Measurements from ENCODE around the gene GALNT18.

GALNT18 gene

DNA sequence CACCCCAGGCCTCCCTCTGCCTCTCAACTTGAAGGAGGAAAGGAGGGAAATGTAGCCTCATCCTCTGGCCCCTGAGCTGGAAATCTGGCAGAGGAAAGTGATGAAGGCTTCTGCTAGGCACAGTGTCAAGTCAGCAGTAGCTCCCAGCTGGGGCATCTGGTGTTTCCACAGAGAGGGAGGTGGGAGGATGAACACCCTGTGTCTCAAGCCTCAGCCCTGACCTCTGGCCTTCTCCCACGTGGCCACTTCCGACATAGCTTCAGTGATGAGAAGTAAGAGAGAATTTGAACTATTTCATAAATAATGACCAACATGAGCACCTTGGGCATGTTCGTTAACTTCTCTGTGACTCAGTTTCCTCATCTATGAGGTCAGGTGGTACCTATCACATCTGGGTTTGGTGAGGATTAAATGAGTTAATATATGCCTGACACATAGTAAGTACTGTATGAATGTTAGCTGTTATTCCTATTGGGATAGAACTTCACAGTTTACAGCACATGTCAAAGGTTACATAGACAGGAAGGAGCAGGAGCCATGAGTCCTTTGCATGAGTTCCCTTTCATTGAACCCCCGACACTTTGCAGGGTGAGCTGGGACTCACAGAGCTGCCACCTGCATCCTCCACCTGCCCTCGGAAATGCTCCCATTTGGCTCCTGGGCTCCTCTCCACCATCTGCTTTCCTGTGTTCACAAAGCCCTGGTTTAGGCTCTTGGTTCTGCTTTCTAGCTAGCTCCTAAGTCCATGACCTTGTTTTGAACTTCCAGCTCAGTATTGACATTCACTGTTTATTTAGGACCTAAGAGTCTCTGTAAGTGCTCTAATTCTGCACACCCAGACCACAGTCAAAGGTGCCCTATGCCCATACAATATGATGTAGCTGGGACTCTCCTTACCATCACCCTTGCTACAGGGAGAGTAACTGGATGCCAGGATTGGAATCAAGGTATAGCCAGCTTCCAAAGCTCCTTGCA, 330.5 kb downstream of the GALNT18 start:
- Histone ChIP-seq H3K9me3 (no peaks in the 10 kb centered on the region), H3K4me3 (ENCODE audit: low read depth, low read length) (no peak overlapping the region), H3K36me3 (no peaks in the 10 kb centered on the region), H3K27me3 (no peaks in the 10 kb centered on the region), H3K4me1 (no peaks in the 10 kb centered on the region)
- DNase-seq = no peak
- no peak for TF ChIP-seq CTCF (IDR thresholded peaks at IDR 0.05; ENCODE audit: low read depth, low read length)

- H3K27me3 ChIP-seq = no peaks in the 10 kb centered on the region
- no peak for TF ChIP-seq CTCF (IDR thresholded peaks at IDR 0.05; ENCODE audit: low read depth, low read length)
- no peaks in the 10 kb centered on the region for H3K36me3 ChIP-seq
- no peak overlapping the region for H3K4me3 ChIP-seq (ENCODE audit: low read depth, low read length)
- no peaks in the 10 kb centered on the region for H3K9me3 ChIP-seq
- DNase-seq = no peak
- H3K4me1 ChIP-seq = no peaks in the 10 kb centered on the region
Measured at GRCh38 chr11:11290354-11290753, 331.5 kb downstream of the GALNT18 start.

- Histone ChIP-seq H3K27me3 (no peaks in the 10 kb centered on the region), H3K4me1 (no peaks in the 10 kb centered on the region), H3K4me3 (ENCODE audit: low read depth, low read length) (no peak overlapping the region), H3K9me3 (no peaks in the 10 kb centered on the region), H3K36me3 (no peaks in the 10 kb centered on the region)
- no peak for DNase-seq
- no peak for TF ChIP-seq CTCF (IDR thresholded peaks at IDR 0.05; ENCODE audit: low read depth, low read length)
Measured at GRCh38 chr11:11289669-11290068, 332.1 kb downstream of the GALNT18 start.

GRCh38 chr11:11288972-11289616, 332.7 kb downstream of the GALNT18 start:
- Histone ChIP-seq H3K27me3 (no peaks in the 10 kb centered on the region), H3K4me1 (no peaks in the 10 kb centered on the region), H3K4me3 (ENCODE audit: low read depth, low read length) (no peak overlapping the region), H3K9me3 (no peaks in the 10 kb centered on the region), H3K36me3 (no peaks in the 10 kb centered on the region)
- no peak for DNase-seq
- no peak for TF ChIP-seq CTCF (IDR thresholded peaks at IDR 0.05; ENCODE audit: low read depth, low read length)

DNA sequence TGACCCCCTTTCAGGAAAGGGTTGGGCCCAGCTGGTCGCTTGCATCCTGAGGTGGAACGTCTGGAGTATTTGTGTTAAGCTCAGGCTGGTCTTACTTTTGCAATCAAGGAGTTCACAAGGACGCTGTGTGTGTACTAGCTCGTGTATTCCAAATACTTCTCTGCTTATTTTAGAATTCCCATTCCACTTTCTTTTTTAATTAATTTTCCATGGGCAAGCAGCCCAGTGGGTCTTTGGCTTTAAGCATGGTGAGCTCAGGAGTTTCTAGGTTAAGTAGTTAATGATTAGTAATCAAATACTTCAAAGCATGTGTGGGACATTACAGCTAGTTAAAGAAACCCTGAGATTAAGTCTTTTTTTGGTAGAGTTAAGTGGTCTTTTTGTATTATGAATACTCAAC, 337.3 kb downstream of the GALNT18 start:
- no peaks in the 10 kb centered on the region for H3K27me3 ChIP-seq

More for the DNA sequence above, 337.3 kb downstream of the GALNT18 start:
- Histone ChIP-seq H3K4me3 (ENCODE audit: low read depth, low read length) (no peak overlapping the region), H3K4me1 (no peaks in the 10 kb centered on the region), H3K36me3 (no peaks in the 10 kb centered on the region), H3K9me3 (no peaks in the 10 kb centered on the region)
- no peak for DNase-seq
- TF ChIP-seq CTCF (IDR thresholded peaks at IDR 0.05; ENCODE audit: low read depth, low read length) = no peak
